Prostate gland (tissue), 2 donors: ENCODE measurements around the gene MAP3K6. TPM values are rescaled to one million over a fixed set of nuclear protein-coding genes. Genes with fewer than 3 reads are reported as not detected.

Experiments
- DNase-seq: peaks from one replicate; pipeline ENCODE4 v3.0.0-alpha.2; 2019; ENCODE audit warnings: low spot score
- H3K27ac ChIP-seq, 2 donors: fragments of 200-600 bp; sonication (generic); 2 replicates each; pipeline ENCODE4 v1.5.1; 2017 to 2019
- H3K27me3 ChIP-seq: fragments of 200-600 bp; sonication (generic); replicated peaks from 2 replicates; pipeline ENCODE4 v1.5.1; 2019; ENCODE audit not compliant: insufficient read depth
- H3K36me3 ChIP-seq, 2 donors: fragments of 200-600 bp; sonication (generic); 1 replicate in 1 of 2; 2 replicates in 1 of 2; pipeline versions ENCODE4 v1.5.1 to v1.8.1; 2017 to 2019
- H3K4me1 ChIP-seq: fragments of 200-600 bp; sonication (generic); replicated peaks from 2 replicates; pipeline ENCODE4 v1.5.1; 2019
- H3K4me3 ChIP-seq, 2 donors: fragments of 200-600 bp; sonication (generic); 2 replicates each; pipeline ENCODE4 v1.5.1; 2017 to 2019
- H3K9me3 ChIP-seq: fragments of 200-600 bp; sonication (generic); 2 replicates; pipeline ENCODE4 v1.5.1; 2017
- CTCF ChIP-seq, 4 experiments: fragments of 200-600 bp in 2 of 4; fragments of 450-650 bp in 2 of 4; sonication (generic) in 2 of 4; IDR thresholded peaks; 1 replicate in 3 of 4; 2 replicates in 1 of 4; pipeline ENCODE4 v1.5.1; 2016 to 2019; ENCODE audit warnings: antibody characterized with exemption in 4 of 4, mild to moderate bottlenecking in 2 of 4, moderate library complexity in 2 of 4
- POLR2A ChIP-seq: fragments of 450-650 bp; IDR thresholded peaks from one replicate; pipeline ENCODE4 v1.6.1; 2016; ENCODE audit warnings: antibody characterized with exemption, mild to moderate bottlenecking
- POLR2AphosphoS5 ChIP-seq: sonication (generic); formaldehyde crosslinking; IDR thresholded peaks from one replicate; pipeline ENCODE4 v1.6.1; 2017; ENCODE audit warnings: antibody characterized with exemption
- WGBS: methylation state at CpG from one replicate; pipeline ENCODE4 v1.1.5; 2018; 5-methylcytosine and 5-hydroxymethylcytosine counted together
- intact Hi-C: fragments of 100-400 bp; cut with DNase I; formaldehyde crosslinking; loops from one replicate; pipeline ENCODE4 v1.14.2; 2022
- total RNA-seq, 2 donors: library from RNA; depleted of rRNA; stranded (reverse); fragments of >200 nt; gene quantifications; one replicate each; pipeline ENCODE4 v1.1.0, GENCODE V29; 2016

MAP3K6 gene
- total RNA-seq, 2 donors from 2014 or later, result 38.6 to 60.7 TPM

- TF ChIP-seq POLR2A, result no peak
- no peak for TF ChIP-seq POLR2AphosphoS5
- Histone ChIP-seq H3K27ac (no peak overlapping the region), H3K4me3 (no peak overlapping the region), H3K36me3 (no peaks in the 10 kb centered on the region), H3K27me3 (no peaks in the 10 kb centered on the region), H3K9me3 (no peaks in the 10 kb centered on the region), H3K4me1 (peaks cover 4% of the 10 kb centered on the region)
- 89% methylated on average over 11 of the region's 12 CpGs for WGBS
- DNase-seq, result no peak
- intact Hi-C loops, result no loop called here
These were observed 21.5 kb downstream of the MAP3K6 start for GRCh38 chr1:27345272-27345671.

- Histone ChIP-seq H3K36me3 (no peaks in the 10 kb centered on the region), H3K4me1 (no peaks in the 10 kb centered on the region), H3K27me3 (no peaks in the 10 kb centered on the region), H3K9me3 (no peaks in the 10 kb centered on the region), H3K27ac (peak overlapping the region; percentile 78 to 81), H3K4me3 (peak overlapping the region; percentile 40 to 46)
- no peak for TF ChIP-seq POLR2A
- no peak for TF ChIP-seq POLR2AphosphoS5
- no peak for TF ChIP-seq CTCF (IDR thresholded peaks at IDR 0.05)
- WGBS, result 36% methylated on average over 5 of the region's 5 CpGs
- intact Hi-C loops, result no loop called here
- DNase-seq, result no peak
These were observed 23.1 kb downstream of the MAP3K6 start for GRCh38 chr1:27343639-27344025.

GRCh38 chr1:27342778-27343638 lies 23.8 kb downstream of the MAP3K6 start:
- WGBS, result 34% methylated on average over 28 of the region's 31 CpGs
- Histone ChIP-seq H3K27ac (peak overlapping the region; percentile 78 to 81), H3K4me3 (peak overlapping the region; percentile 40 to 46), H3K27me3 (no peaks in the 10 kb centered on the region), H3K4me1 (no peaks in the 10 kb centered on the region), H3K36me3 (no peaks in the 10 kb centered on the region), H3K9me3 (no peaks in the 10 kb centered on the region)
- peak; percentile 81 for DNase-seq
- intact Hi-C loops, result no loop called here
- TF ChIP-seq POLR2AphosphoS5, result peak; percentile 53
- TF ChIP-seq CTCF (IDR thresholded peaks at IDR 0.05), result no peak
- peak; percentile 54 for TF ChIP-seq POLR2A

GRCh38 chr1:27342391-27342777 lies 24.4 kb downstream of the MAP3K6 start:
- intact Hi-C loops, result no loop called here
- Histone ChIP-seq H3K27me3 (no peaks in the 10 kb centered on the region), H3K36me3 (no peaks in the 10 kb centered on the region), H3K4me3 (peak overlapping the region; percentile 40 to 46), H3K9me3 (no peaks in the 10 kb centered on the region), H3K27ac (peak overlapping the region; percentile 78 to 81), H3K4me1 (no peaks in the 10 kb centered on the region)
- 55% methylated on average over 7 of the region's 8 CpGs for WGBS
- no peak for TF ChIP-seq POLR2AphosphoS5
- no peak for TF ChIP-seq CTCF (IDR thresholded peaks at IDR 0.05)
- TF ChIP-seq POLR2A, result no peak
- no peak for DNase-seq

GRCh38 chr1:27341525-27342252 lies 25.1 kb downstream of the MAP3K6 start, which contains the start of gene SYTL1:
Gene SYTL1, plus strand, starts transcription at chr1:27342022. Its CDS starts 3,313 bp downstream, at chr1:27345335.
- peak within 1 kb of the TSS; percentile 78 to 81 for H3K27ac ChIP-seq
- peak; percentile 72 for DNase-seq
- no peaks in the 10 kb centered on the region for H3K27me3 ChIP-seq
- TF ChIP-seq POLR2AphosphoS5 (peak; percentile 63), CTCF (IDR thresholded peaks at IDR 0.05) (no peak), POLR2A (peak; percentile 65)
- WGBS, result 20% methylated on average over 20 of the region's 22 CpGs
- peak within 1 kb of the TSS; percentile 40 to 46 for H3K4me3 ChIP-seq
- H3K4me1 ChIP-seq, result no peaks in the 10 kb centered on the region
- no peaks in the 10 kb centered on the region for H3K36me3 ChIP-seq
- intact Hi-C loops, result no loop called here
- H3K9me3 ChIP-seq, result no peaks in the 10 kb centered on the region
